Lower leg skin (tissue), 3 donors: Measurements from ENCODE around the gene TNNI2.

Source experiments
- POLR2A ChIP-seq, 2 donors: fragments of 450-650 bp; IDR thresholded peaks; one replicate each; pipeline ENCODE4 v1.6.1; 2016 to 2017; ENCODE audit warnings: antibody characterized with exemption in 2 of 2, mild to moderate bottlenecking in 1 of 2, moderate library complexity in 1 of 2
- TF ChIP-seq, protein P1 (sequence below), 3 donors: fragments of 450-650 bp; IDR thresholded peaks; one replicate each; pipeline ENCODE4 v1.5.1; 2016; ENCODE audit warnings: antibody characterized with exemption in 3 of 3, mild to moderate bottlenecking in 3 of 3, moderate library complexity in 2 of 3

DNA sequence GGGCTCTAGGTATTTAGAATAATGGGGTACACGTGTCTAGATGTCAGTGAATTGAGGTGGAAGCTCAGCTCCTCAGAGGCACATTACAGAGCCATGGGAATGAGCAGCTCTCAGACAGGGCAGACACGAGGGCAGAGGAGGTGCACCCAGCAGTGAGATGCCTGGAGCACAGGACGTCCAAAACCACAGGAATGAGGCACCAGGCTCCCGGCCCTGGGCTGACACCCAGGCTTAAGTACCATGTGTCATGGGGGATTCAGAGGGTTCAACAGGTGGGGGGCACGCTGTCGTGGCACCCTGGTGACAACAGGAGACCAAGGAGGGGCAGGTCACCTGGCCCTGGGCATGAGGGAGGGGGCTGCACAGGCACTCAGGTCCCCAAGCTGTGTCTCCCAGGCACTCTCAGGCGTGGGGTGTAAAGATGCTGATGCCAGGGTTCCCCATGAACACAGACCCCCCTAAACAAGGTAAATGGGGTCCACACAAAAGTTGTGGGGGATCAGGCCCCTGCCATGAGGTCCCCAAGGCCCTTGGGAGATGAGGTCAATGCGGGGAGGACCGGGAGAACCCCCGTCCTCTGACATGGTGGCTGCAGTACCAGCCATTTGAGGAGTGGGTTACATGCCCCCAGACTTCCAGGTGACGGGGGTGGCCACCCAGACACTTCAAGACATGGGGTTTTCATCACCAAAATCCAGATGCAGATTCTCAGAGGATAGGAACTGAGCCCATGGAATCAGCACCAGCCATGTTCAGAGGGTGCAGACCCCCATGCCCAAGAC lies 9.6 kb upstream of the TNNI2 start:
- no peak for TF ChIP-seq POLR2A (IDR thresholded peaks at IDR 0.05)
- TF ChIP-seq, protein P1, sequence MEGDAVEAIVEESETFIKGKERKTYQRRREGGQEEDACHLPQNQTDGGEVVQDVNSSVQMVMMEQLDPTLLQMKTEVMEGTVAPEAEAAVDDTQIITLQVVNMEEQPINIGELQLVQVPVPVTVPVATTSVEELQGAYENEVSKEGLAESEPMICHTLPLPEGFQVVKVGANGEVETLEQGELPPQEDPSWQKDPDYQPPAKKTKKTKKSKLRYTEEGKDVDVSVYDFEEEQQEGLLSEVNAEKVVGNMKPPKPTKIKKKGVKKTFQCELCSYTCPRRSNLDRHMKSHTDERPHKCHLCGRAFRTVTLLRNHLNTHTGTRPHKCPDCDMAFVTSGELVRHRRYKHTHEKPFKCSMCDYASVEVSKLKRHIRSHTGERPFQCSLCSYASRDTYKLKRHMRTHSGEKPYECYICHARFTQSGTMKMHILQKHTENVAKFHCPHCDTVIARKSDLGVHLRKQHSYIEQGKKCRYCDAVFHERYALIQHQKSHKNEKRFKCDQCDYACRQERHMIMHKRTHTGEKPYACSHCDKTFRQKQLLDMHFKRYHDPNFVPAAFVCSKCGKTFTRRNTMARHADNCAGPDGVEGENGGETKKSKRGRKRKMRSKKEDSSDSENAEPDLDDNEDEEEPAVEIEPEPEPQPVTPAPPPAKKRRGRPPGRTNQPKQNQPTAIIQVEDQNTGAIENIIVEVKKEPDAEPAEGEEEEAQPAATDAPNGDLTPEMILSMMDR (IDR thresholded peaks at IDR 0.05), result no peak
